Activated naive CD4-positive, alpha-beta T cell treated with anti-CD3 and anti-CD28 coated beads for 36 hours (primary cell): Measurements from ENCODE around the gene MRPL30. TPM values are rescaled to one million over a fixed set of nuclear protein-coding genes. Genes with fewer than 3 reads are reported as not detected.
"Not testable (repeated sequence)": the region's sequence is repeated elsewhere in the genome, so short reads cannot be mapped to it uniquely, and the experiment has no call there.

ENCODE experiments used
- CTCF ChIA-PET: fragments of 350-600 bp; sonication (Branson Sonifier 250); formaldehyde crosslinking; loops from one replicate; lab custom pipeline; 2021; ENCODE audit warnings: antibody characterized with exemption; lab: Charles Lee
- DNase-seq: peaks from one replicate; pipeline ENCODE4 v3.0.0-alpha.2; 2020
- H3K27ac Mint-ChIP-seq: one replicate; pipeline ENCODE4 v1.8.0; 2021; ENCODE audit warnings: mild to moderate bottlenecking, mixed read lengths
- H3K27me3 Mint-ChIP-seq: one replicate; pipeline ENCODE4 v1.8.0; 2021; ENCODE audit warnings: low read depth, mixed read lengths
- H3K36me3 Mint-ChIP-seq: one replicate; pipeline ENCODE4 v1.8.0; 2021; ENCODE audit warnings: low read depth, mixed read lengths
- H3K4me1 Mint-ChIP-seq: one replicate; pipeline ENCODE4 v1.8.0; 2021; ENCODE audit warnings: low read depth, mixed read lengths
- H3K4me3 Mint-ChIP-seq: one replicate; pipeline ENCODE4 v1.8.0; 2021; ENCODE audit warnings: mild to moderate bottlenecking, moderate library complexity, mixed read lengths
- H3K9me3 Mint-ChIP-seq: one replicate; pipeline ENCODE4 v1.8.0; 2021; ENCODE audit warnings: mixed read lengths
- intact Hi-C: fragments of 100-400 bp; cut with micrococcal nuclease; formaldehyde crosslinking; loops from one replicate; pipeline ENCODE4 v1.15.1; 2023
- total RNA-seq, 2 experiments: library from RNA; stranded (reverse); gene quantifications; one replicate each; pipeline ENCODE4 v1.2.3, GENCODE V29; 2021

The MRPL30 gene
- total RNA-seq, result 10 to 100 TPM; 40.2 to 43.3 TPM

DNA sequence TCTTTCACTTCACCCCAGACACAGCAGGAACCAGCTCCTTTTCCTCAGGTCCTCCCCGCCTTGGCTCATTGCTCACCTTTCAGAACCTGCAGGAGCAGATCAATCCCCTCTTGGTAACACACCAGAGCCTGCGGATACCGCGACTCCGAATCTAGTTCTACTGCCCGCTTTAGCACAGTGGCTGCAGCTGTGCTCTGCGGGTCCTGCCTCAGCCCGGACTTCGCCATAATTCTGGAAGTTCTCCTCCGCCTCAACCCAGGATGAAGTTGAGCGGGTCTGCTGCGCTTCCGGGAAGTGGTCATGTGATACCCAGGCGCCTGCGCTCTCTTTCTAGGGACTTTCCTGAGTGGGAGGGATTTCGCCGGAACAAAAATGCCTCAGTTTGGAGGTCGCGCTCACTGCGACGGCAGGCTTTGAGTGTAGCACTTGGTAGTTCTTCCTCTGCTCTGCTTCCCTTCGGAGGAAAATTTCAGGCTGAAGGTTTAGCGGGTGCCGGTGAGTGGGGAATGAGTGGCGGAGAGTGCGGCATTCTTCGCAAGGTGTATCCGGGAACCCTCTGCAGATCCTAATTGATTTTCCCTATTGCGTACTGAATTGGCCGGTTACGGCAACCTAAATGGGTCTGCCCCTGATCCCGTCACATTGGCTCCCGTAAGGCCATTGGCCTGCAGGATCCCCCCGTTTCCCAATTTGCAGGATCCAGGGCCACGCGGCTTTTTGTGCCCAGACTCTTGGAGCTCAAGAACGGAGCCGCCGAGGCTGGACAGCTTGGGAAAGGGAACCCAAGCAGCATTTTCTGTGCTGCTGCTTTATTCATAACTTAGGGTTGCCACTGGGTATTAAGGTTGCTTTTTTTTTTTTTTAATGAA is at the start of gene MRPL30, which contains the start of gene MITD1:
Gene MRPL30 (plus strand): TSS at position 430 of the 869 bp plus-strand sequence. CDS start 5,020 bp downstream, outside the sequence.
Gene MITD1 (minus strand): TSS at position 304 of the 869 bp plus-strand sequence. CDS start 77 bp downstream, at position 227.
- H3K4me1 Mint-ChIP-seq, result peaks cover 63% of the 10 kb centered on the region

GRCh38 chr2:99135044-99135556 is 45.9 kb upstream of the MRPL30 start:
- H3K27ac Mint-ChIP-seq, intact Hi-C loops, H3K4me3 Mint-ChIP-seq, H3K27me3 Mint-ChIP-seq, H3K4me1 Mint-ChIP-seq, DNase-seq: not testable (repeated sequence)
- CTCF ChIA-PET, result interaction anchor here (0.6 kb wide), 1 partner anchor 1323 kb away, joined by 3 read pairs; no protein-coding TSS in a partner anchor
- H3K9me3 Mint-ChIP-seq, result peaks cover 41% of the 10 kb centered on the region
- H3K36me3 Mint-ChIP-seq, result peaks cover 23% of the 10 kb centered on the region

More for the DNA sequence above, at the start of gene MRPL30, which contains the start of gene MITD1:
- H3K27me3 Mint-ChIP-seq, result no peaks in the 10 kb centered on the region
- DNase-seq, result peak; percentile 94
- CTCF ChIA-PET, result interaction anchor here (0.9 to 2.0 kb wide), 4 partner anchors 14 to 156 kb away, joined by 4 to 11 read pairs (median 6); partner anchors contain the start of genes C2orf15 and EIF5B
- H3K4me3 Mint-ChIP-seq, result peak within 1 kb of the TSS; percentile 95
- peaks cover 10% of the 10 kb centered on the region for H3K36me3 Mint-ChIP-seq
- H3K27ac Mint-ChIP-seq, result peak within 1 kb of the TSS; percentile 92
- no peaks in the 10 kb centered on the region for H3K9me3 Mint-ChIP-seq
- intact Hi-C loops, result loop anchor here (1.0 kb wide), 4 partner anchors 26 to 309 kb away; partner anchors contain the start of genes C2orf15, REV1 and TXNDC9

DNA sequence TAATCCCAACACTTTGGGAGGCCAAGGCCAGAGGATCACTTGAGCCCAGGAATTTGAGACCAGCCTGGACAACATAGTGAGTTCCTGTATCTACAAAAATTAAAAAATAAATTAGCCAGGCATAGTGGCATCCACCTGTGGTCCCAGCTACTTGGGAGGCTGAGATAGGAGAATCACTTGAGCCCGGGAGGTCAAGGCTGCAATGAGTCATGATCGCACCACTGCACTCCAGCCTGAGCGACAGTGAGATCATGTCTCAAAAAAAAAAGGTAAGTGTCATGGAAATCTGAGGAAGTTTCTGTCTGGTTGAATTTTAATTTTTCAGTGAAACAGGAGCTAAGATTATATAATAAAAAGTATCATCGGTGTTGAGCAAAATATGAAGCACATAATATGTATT is 42.0 kb upstream of the MRPL30 start:
- DNase-seq, result no peak
- peaks cover 17% of the 10 kb centered on the region for H3K4me1 Mint-ChIP-seq
- intact Hi-C loops, result no loop called here
- H3K27me3 Mint-ChIP-seq, result no peaks in the 10 kb centered on the region
- no peak overlapping the region for H3K4me3 Mint-ChIP-seq
- H3K36me3 Mint-ChIP-seq, result peaks cover 14% of the 10 kb centered on the region
- CTCF ChIA-PET, result interaction anchor here (0.6 to 1.0 kb wide), 6 partner anchors 21 to 1513 kb away, joined by 3 to 5 read pairs (median 4); no protein-coding TSS in a partner anchor
- H3K9me3 Mint-ChIP-seq, result peaks cover 10% of the 10 kb centered on the region
- no peak overlapping the region for H3K27ac Mint-ChIP-seq

GRCh38 chr2:99140056-99140859 is 40.7 kb upstream of the MRPL30 start:
- CTCF ChIA-PET, result interaction anchor here (0.7 to 1.9 kb wide), 3 partner anchors 20 to 40 kb away, joined by 3 to 6 read pairs (median 3); partner anchors contain the start of genes MITD1 and MRPL30
- peak overlapping the region; percentile 93 for H3K4me3 Mint-ChIP-seq
- peak overlapping the region; percentile 67 for H3K27ac Mint-ChIP-seq
- H3K36me3 Mint-ChIP-seq, result peaks cover 10% of the 10 kb centered on the region
- no peaks in the 10 kb centered on the region for H3K27me3 Mint-ChIP-seq
- peaks cover 17% of the 10 kb centered on the region for H3K4me1 Mint-ChIP-seq
- no peak for DNase-seq
- intact Hi-C loops, result loop anchor here (2.0 kb wide), 1 partner anchor 43 kb away; no protein-coding TSS in a partner anchor
- peaks cover 9% of the 10 kb centered on the region for H3K9me3 Mint-ChIP-seq

DNA sequence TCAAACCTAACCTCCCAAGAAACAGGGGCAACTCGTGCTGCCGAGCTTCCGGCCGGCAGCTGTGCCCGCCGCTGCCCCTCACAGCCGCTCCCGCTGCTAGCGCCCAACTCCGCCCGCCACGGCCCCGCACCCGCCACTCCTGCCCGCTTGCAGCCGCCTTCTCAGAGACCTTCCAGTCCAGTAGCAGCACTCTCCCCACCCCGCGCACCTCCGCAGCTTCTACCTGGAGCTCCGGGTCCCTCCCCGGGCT is 40.2 kb upstream of the MRPL30 start:
- CTCF ChIA-PET, result interaction anchor here (0.7 to 1.9 kb wide), 4 partner anchors 15 to 40 kb away, joined by 3 to 6 read pairs (median 3); partner anchors contain the start of genes LIPT1, MITD1, MRPL30 and TSGA10
- peak overlapping the region; percentile 67 for H3K27ac Mint-ChIP-seq
- peaks cover 8% of the 10 kb centered on the region for H3K36me3 Mint-ChIP-seq
- H3K9me3 Mint-ChIP-seq, result peaks cover 9% of the 10 kb centered on the region
- H3K4me1 Mint-ChIP-seq, result peaks cover 17% of the 10 kb centered on the region
- no peak for DNase-seq
- H3K27me3 Mint-ChIP-seq, result no peaks in the 10 kb centered on the region
- peak overlapping the region; percentile 93 for H3K4me3 Mint-ChIP-seq
- intact Hi-C loops, result loop anchor here (1.0 to 2.0 kb wide), 6 partner anchors 14 to 350 kb away; partner anchors contain the start of genes LIPT1, MITD1, MRPL30 and REV1

DNA sequence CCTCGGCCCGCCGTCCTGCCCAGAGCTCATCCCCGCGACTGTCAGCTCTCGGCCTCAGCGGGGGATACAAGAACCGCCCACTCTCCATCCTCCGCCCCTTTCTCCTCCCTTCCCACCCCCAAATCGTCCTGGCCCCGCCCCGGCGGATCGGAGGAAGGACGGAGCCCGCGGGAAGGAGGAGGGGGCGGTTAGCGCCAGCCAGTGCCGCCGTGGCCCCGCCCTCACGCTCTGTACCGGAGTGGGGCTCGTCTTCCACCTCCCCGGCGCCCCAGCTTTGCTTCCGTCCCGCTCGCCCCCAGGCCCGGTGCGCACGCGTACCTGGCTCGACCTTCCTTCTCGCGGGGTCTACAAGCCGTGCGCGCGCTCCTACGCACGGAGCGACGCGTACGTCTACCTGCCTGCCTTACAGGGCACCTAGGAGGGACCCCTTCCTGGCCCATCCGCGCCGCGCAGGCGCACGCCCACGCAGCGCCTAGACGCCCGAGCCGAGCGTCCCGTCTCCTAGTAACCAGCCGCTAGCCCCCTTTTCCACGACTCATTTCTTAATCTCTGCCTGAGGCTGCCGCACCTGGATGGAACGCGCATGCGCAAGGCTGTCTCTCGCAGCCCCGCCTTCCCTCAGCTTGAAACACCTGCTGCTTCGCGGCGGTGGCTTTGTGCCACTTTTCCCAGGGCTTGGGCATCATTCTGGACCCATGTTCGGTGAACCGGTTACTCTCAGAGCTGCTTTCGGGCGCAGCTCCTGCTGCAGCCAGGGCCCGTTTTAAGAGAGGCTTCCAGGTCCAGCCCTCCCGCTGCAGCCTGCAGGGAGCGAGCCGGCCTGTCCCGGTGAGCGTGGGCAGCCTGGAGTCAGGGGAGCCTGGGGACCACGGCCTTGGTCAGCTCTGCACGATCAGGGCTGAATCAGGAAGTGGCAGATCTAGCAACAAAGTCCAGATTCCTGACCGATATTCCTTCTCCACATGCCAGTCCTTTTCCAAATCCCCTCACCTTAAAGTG is 39.6 kb upstream of the MRPL30 start, which contains the start of gene C2orf15:
Gene C2orf15 (plus strand): TSS at position 598 of the 999 bp plus-strand sequence. CDS start 8,852 bp downstream, outside the sequence.
- intact Hi-C loops, result loop anchor here (1.0 to 2.0 kb wide), 6 partner anchors 13 to 349 kb away; partner anchors contain the start of genes LIPT1, MITD1, MRPL30 and REV1
- Mint-ChIP-seq H3K9me3 (peaks cover 9% of the 10 kb centered on the region), H3K27ac (peak within 1 kb of the TSS; percentile 86), H3K36me3 (peaks cover 8% of the 10 kb centered on the region), H3K27me3 (no peaks in the 10 kb centered on the region), H3K4me1 (peaks cover 17% of the 10 kb centered on the region), H3K4me3 (peak within 1 kb of the TSS; percentile 93)
- DNase-seq, result peak; percentile 96
- CTCF ChIA-PET, result interaction anchor here (0.8 to 1.9 kb wide), 8 partner anchors 11 to 349 kb away, joined by 3 to 6 read pairs (median 3); partner anchors contain the start of genes LIPT1, MITD1, MRPL30 and REV1

GRCh38 chr2:99150706-99151105 is 30.3 kb upstream of the MRPL30 start:
- CTCF ChIA-PET, result no interaction called here
- DNase-seq, result no peak
- H3K9me3 Mint-ChIP-seq, result no peaks in the 10 kb centered on the region
- peak overlapping the region; percentile 47 for H3K27ac Mint-ChIP-seq
- no peaks in the 10 kb centered on the region for H3K36me3 Mint-ChIP-seq
- no peak overlapping the region for H3K4me3 Mint-ChIP-seq
- intact Hi-C loops, result loop anchor here (10.0 kb wide), 3 partner anchors 416 to 696 kb away; partner anchors contain the start of genes COA5, MGAT4A and UNC50
- no peaks in the 10 kb centered on the region for H3K27me3 Mint-ChIP-seq
- H3K4me1 Mint-ChIP-seq, result peaks cover 15% of the 10 kb centered on the region

DNA sequence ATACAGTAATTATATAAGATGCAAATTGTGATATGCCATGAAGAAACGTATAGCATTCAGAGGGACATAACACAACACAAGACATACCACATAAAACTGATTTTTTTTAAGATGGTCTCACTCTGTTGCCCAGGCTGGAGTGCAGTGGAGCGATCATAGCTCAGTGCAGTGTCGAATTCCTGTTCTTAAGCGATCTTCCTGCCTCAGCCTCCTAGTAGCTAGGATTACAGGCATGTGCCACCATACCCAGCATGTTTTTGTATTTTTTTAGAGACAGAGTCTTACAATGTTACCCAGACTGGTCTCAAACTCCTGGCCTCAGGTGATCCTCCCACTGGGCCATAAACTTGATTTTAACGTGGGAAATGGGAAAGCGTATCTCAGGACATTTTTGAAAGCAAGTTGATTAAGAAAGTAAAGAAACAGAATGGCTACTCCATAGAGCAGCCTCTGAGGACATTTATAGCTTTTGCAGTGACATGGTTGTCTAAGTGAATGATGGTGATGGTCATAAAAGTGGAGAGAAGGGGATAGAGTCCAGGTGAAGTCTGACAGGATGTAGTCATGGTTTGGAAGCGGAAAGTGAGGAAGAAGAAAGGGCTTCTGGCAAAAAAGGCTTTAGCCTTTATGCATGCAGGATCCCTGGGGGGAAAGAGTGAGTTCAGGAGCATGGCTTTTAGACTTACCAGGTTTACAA is 28.6 kb upstream of the MRPL30 start:
- H3K36me3 Mint-ChIP-seq, result peaks cover 6% of the 10 kb centered on the region
- CTCF ChIA-PET, result interaction anchor here (1.7 kb wide), 1 partner anchor 10 kb away, joined by 3 read pairs; the partner anchor contains the start of gene C2orf15
- DNase-seq, result no peak
- peaks cover 30% of the 10 kb centered on the region for H3K4me1 Mint-ChIP-seq
- no peaks in the 10 kb centered on the region for H3K9me3 Mint-ChIP-seq
- intact Hi-C loops, result loop anchor here (10.0 kb wide), 3 partner anchors 418 to 698 kb away; partner anchors contain the start of genes COA5, MGAT4A and UNC50
- no peaks in the 10 kb centered on the region for H3K27me3 Mint-ChIP-seq
- H3K4me3 Mint-ChIP-seq, result no peak overlapping the region
- no peak overlapping the region for H3K27ac Mint-ChIP-seq

DNA sequence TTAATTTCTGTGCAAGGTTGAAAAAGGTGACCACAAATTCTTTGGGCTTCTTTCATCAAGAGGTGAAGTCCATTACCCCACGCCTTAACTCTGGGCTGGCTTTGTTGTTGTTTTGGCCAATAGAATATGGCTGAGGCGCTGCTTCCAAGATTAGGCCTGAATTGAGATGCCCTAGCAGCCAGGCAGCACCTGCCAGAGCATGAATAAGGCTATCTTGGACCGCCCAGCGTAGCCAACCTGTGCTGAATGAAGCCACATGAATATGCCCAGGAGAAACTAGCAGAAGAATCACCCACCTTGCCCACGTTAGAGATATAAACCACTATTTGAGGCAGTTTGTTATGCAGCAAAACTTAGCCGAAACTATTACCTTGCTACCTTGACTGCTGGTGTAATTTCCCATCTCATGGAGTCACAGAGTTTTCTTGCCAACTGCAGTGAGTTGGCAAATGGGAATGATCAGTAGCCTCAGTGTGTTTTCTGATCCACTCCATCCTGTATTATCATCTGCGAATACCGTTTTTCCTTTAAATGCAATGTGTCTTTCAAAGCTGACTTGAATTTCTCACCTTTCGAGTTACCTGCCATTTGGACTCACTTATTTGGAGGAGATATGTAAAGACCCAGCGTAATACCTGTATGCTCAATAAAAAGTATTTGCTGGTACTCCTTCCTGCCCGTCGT is 26.9 kb upstream of the MRPL30 start:
- H3K4me1 Mint-ChIP-seq, result peaks cover 36% of the 10 kb centered on the region
- intact Hi-C loops, result loop anchor here (1.0 to 10.0 kb wide), 5 partner anchors 13 to 699 kb away; partner anchors contain the start of genes C2orf15, COA5, MGAT4A and REV1
- no peak overlapping the region for H3K27ac Mint-ChIP-seq
- H3K9me3 Mint-ChIP-seq, result no peaks in the 10 kb centered on the region
- DNase-seq, result no peak
- H3K27me3 Mint-ChIP-seq, result no peaks in the 10 kb centered on the region
- CTCF ChIA-PET, result interaction anchor here (0.7 to 1.7 kb wide), 3 partner anchors 12 to 332 kb away, joined by 3 read pairs; partner anchors contain the start of gene C2orf15
- H3K4me3 Mint-ChIP-seq, result no peak overlapping the region
- peaks cover 8% of the 10 kb centered on the region for H3K36me3 Mint-ChIP-seq
